Endometrial microvascular endothelial cells (primary cell): ENCODE results near the gene SLAMF1. TPM values are rescaled to one million over a fixed set of nuclear protein-coding genes. Genes with fewer than 3 reads are reported as not detected.
"Not testable (repeated sequence)": the region's sequence is repeated elsewhere in the genome, so short reads cannot be mapped to it uniquely, and the experiment has no call there.

Source experiments
- in situ Hi-C: cut with HindIII; loops from 2 replicates; pipeline ENCODE4 v1.10.0; 2017; ENCODE audit warnings: low sequenced_read_pairs, low pct_unique_long_range_greater_than_20kb; ENCODE audit errors: inconsistent ontology term
- total RNA-seq: library from RNA; depleted of rRNA; stranded (reverse); fragments of >200 nt; gene quantifications from one replicate; pipeline ENCODE4 v1.2.3, GENCODE V29; 2015; ENCODE audit errors: inconsistent ontology term

SLAMF1 gene
- not detected for total RNA-seq

- in situ Hi-C loops, result no loop called here
Observed at GRCh38 chr1:160646711-160647328, at the start of gene SLAMF1. TSS of gene SLAMF1 (minus strand) at chr1:160647044. CDS start at chr1:160646945, 99 bp downstream.

- in situ Hi-C loops, result not testable (repeated sequence)
Observed at GRCh38 chr1:160692390-160692789, 45.5 kb upstream of the SLAMF1 start.

GRCh38 chr1:160685266-160685665 lies 38.4 kb upstream of the SLAMF1 start:
- in situ Hi-C loops, result no loop called here

GRCh38 chr1:160682983-160683865 lies 36.4 kb upstream of the SLAMF1 start:
- in situ Hi-C loops, result no loop called here

GRCh38 chr1:160681891-160682140 lies 35.0 kb upstream of the SLAMF1 start:
- in situ Hi-C loops, result no loop called here

- in situ Hi-C loops, result no loop called here
Observed at GRCh38 chr1:160681066-160681890, 34.4 kb upstream of the SLAMF1 start.

GRCh38 chr1:160680399-160680798 lies 33.6 kb upstream of the SLAMF1 start:
- in situ Hi-C loops, result no loop called here

GRCh38 chr1:160679893-160680292 lies 33.0 kb upstream of the SLAMF1 start:
- in situ Hi-C loops, result no loop called here

GRCh38 chr1:160676869-160677597 lies 30.2 kb upstream of the SLAMF1 start:
- in situ Hi-C loops, result no loop called here

- in situ Hi-C loops, result no loop called here
Observed at GRCh38 chr1:160675641-160676410, 29.0 kb upstream of the SLAMF1 start.

GRCh38 chr1:160674415-160674814 lies 27.6 kb upstream of the SLAMF1 start:
- in situ Hi-C loops, result no loop called here

GRCh38 chr1:160672789-160673695 lies 26.2 kb upstream of the SLAMF1 start:
- in situ Hi-C loops, result no loop called here

- in situ Hi-C loops, result no loop called here
Observed at GRCh38 chr1:160671603-160672517, 25.0 kb upstream of the SLAMF1 start.

GRCh38 chr1:160670701-160671100 lies 23.9 kb upstream of the SLAMF1 start:
- in situ Hi-C loops, result no loop called here

- in situ Hi-C loops, result no loop called here
Observed at GRCh38 chr1:160669802-160670201, 23.0 kb upstream of the SLAMF1 start.

- in situ Hi-C loops, result no loop called here
Observed at GRCh38 chr1:160669276-160669675, 22.4 kb upstream of the SLAMF1 start.
